ENCODE measurements around the gene ZBTB32.

The ZBTB32 gene

DNA sequence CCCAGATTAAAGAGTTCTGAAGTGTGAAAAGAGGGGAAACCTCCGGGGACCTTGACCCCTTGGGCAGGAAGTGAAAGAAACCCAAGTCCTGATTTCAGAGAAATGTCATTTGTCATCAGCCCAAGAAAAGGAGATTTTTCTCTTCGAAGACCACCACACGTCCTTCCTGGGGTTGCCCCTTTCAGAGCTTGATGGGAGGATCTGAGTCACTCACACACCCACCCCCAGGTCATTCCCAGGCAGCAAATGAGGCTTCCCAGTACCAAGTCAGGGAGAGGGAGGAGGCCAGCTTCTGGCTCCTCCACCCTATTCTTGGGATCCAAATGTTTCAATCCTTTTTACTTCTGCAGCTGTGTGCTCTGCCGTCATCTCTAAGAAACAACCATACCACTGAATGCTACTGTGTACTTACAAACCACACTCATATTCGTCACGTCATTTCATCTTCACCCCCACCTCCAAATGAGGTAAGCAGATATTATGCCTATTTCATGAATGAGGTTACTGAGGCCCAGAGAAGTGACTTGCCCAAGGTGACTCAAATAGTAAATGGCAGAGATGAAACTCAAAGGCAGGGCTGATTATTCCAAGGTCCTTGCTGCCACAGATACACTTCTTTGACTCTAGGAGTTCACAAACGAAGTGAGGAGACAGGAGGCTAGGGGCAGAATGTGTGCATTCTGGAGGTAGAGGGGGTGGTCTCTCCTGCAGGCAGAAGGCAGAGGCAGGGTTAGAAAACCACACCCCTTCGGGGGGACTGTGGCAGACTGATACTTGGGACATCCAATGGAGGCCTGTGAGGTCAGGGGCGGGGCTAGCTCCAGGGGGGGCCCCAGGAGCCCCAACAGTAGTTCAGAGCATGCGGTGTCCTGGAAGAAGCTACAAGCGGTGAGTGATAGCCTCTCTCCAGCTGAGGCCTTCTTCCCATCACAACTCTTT is 8.5 kb downstream of the ZBTB32 start:
- TF ChIP-seq CTCF (IDR thresholded peaks at IDR 0.05; ENCODE audit: low read depth, low read length, missing control alignments) = no peak
- peak overlapping the region; percentile 89 for H3K4me3 ChIP-seq (ENCODE audit: low read depth, low read length)
- peak; percentile 78 for DNase-seq (ENCODE audit: low read depth)

- DNase-seq (ENCODE audit: low read depth) = no peak
- peak; percentile 2 for TF ChIP-seq CTCF (IDR thresholded peaks at IDR 0.05; ENCODE audit: low read depth, low read length, missing control alignments)
- peak overlapping the region; percentile 89 for H3K4me3 ChIP-seq (ENCODE audit: low read depth, low read length)
These were observed 9.1 kb downstream of the ZBTB32 start for GRCh38 chr19:35713506-35713850.

- peak overlapping the region; percentile 89 for H3K4me3 ChIP-seq (ENCODE audit: low read depth, low read length)
- DNase-seq (ENCODE audit: low read depth) = no peak
- TF ChIP-seq CTCF (IDR thresholded peaks at IDR 0.05; ENCODE audit: low read depth, low read length, missing control alignments) = no peak
These were observed 9.6 kb downstream of the ZBTB32 start for GRCh38 chr19:35713904-35714495.

- peak overlapping the region; percentile 89 for H3K4me3 ChIP-seq (ENCODE audit: low read depth, low read length)
- TF ChIP-seq CTCF (IDR thresholded peaks at IDR 0.05; ENCODE audit: low read depth, low read length, missing control alignments) = peak; percentile 56
These were observed 10.4 kb downstream of the ZBTB32 start for GRCh38 chr19:35714601-35715354.

GRCh38 chr19:35715355-35715809 is 11.0 kb downstream of the ZBTB32 start:
- no peak for DNase-seq (ENCODE audit: low read depth)
- TF ChIP-seq CTCF (IDR thresholded peaks at IDR 0.05; ENCODE audit: low read depth, low read length, missing control alignments) = no peak
- H3K4me3 ChIP-seq (ENCODE audit: low read depth, low read length) = peak overlapping the region; percentile 89

More at GRCh38 chr19:35714601-35715354, 10.4 kb downstream of the ZBTB32 start:
- DNase-seq (ENCODE audit: low read depth) = no peak

GRCh38 chr19:35715981-35716800 is 11.8 kb downstream of the ZBTB32 start:
- TF ChIP-seq CTCF (IDR thresholded peaks at IDR 0.05; ENCODE audit: low read depth, low read length, missing control alignments) = no peak
- H3K4me3 ChIP-seq (ENCODE audit: low read depth, low read length) = peak overlapping the region; percentile 89
- DNase-seq (ENCODE audit: low read depth) = no peak

All from GM12864 (cell line).